Memory B cell (primary cell): ENCODE measurements around the gene SOX10.
"Not testable (repeated sequence)": the region's sequence is repeated elsewhere in the genome, so short reads cannot be mapped to it uniquely, and the experiment has no call there.

ENCODE experiments used
- ATAC-seq: fragments of 150-1000 bp; cut with Tn5 transposase; 2 replicates; pipeline ENCODE4 v1.10.0; 2021; ENCODE audit warnings: low read depth, mild to moderate bottlenecking, moderate library complexity
- DNase-seq, 2 donors: peaks; one replicate each; pipeline ENCODE4 v3.0.0; 2022; ENCODE audit warnings: low spot score in 2 of 2
- H3K27ac Mint-ChIP-seq: one replicate; pipeline ENCODE4 v1.8.0; 2022; ENCODE audit warnings: mild to moderate bottlenecking, moderate library complexity, mixed read lengths
- H3K27me3 Mint-ChIP-seq: one replicate; pipeline ENCODE4 v1.8.0; 2022; ENCODE audit warnings: mixed read lengths
- H3K36me3 Mint-ChIP-seq: one replicate; pipeline ENCODE4 v1.8.0; 2022; ENCODE audit warnings: mild to moderate bottlenecking, mixed read lengths
- H3K4me1 Mint-ChIP-seq: one replicate; pipeline ENCODE4 v1.8.0; 2022; ENCODE audit warnings: mixed read lengths
- H3K4me3 Mint-ChIP-seq: one replicate; pipeline ENCODE4 v1.8.0; 2022; ENCODE audit warnings: mild to moderate bottlenecking, moderate library complexity, mixed read lengths
- H3K9me3 Mint-ChIP-seq: one replicate; pipeline ENCODE4 v1.8.0; 2022; ENCODE audit warnings: mixed read lengths

SOX10 gene

GRCh38 chr22:37947142-37947795, 37.1 kb downstream of the SOX10 start:
- not testable (repeated sequence) for H3K4me1 Mint-ChIP-seq

GRCh38 chr22:37944423-37944822, 39.9 kb downstream of the SOX10 start:
- not testable (repeated sequence) for H3K36me3 Mint-ChIP-seq, H3K27ac Mint-ChIP-seq, H3K9me3 Mint-ChIP-seq, H3K4me3 Mint-ChIP-seq, ATAC-seq, DNase-seq, H3K4me1 Mint-ChIP-seq, H3K27me3 Mint-ChIP-seq

More at GRCh38 chr22:37947142-37947795, 37.1 kb downstream of the SOX10 start:
- not testable (repeated sequence) for ATAC-seq, DNase-seq, H3K36me3 Mint-ChIP-seq, H3K27me3 Mint-ChIP-seq, H3K27ac Mint-ChIP-seq, H3K9me3 Mint-ChIP-seq, H3K4me3 Mint-ChIP-seq

- Mint-ChIP-seq H3K27ac (no peak overlapping the region), H3K9me3 (no peaks in the 10 kb centered on the region), H3K4me3 (no peak overlapping the region), H3K27me3 (no peaks in the 10 kb centered on the region), H3K36me3 (peaks cover 8% of the 10 kb centered on the region), H3K4me1 (no peaks in the 10 kb centered on the region)
- ATAC-seq: no peak
- no peak for DNase-seq
Observed at GRCh38 chr22:37943825-37944198, 40.5 kb downstream of the SOX10 start.

GRCh38 chr22:37943136-37943824, 41.1 kb downstream of the SOX10 start:
- peaks cover 8% of the 10 kb centered on the region for H3K36me3 Mint-ChIP-seq
- H3K27me3 Mint-ChIP-seq: no peaks in the 10 kb centered on the region
- ATAC-seq (no peak), DNase-seq (no peak)
- no peaks in the 10 kb centered on the region for H3K9me3 Mint-ChIP-seq
- H3K4me3 Mint-ChIP-seq: no peak overlapping the region
- no peaks in the 10 kb centered on the region for H3K4me1 Mint-ChIP-seq
- H3K27ac Mint-ChIP-seq: no peak overlapping the region

GRCh38 chr22:37942133-37942532, 42.2 kb downstream of the SOX10 start:
- ATAC-seq (no peak), DNase-seq (no peak)
- Mint-ChIP-seq H3K4me3 (no peak overlapping the region), H3K4me1 (no peaks in the 10 kb centered on the region), H3K27me3 (no peaks in the 10 kb centered on the region), H3K9me3 (no peaks in the 10 kb centered on the region), H3K27ac (peak overlapping the region; percentile 54), H3K36me3 (peaks cover 14% of the 10 kb centered on the region)

- DNase-seq: no peak
- Mint-ChIP-seq H3K4me3 (no peak overlapping the region), H3K27me3 (no peaks in the 10 kb centered on the region), H3K9me3 (no peaks in the 10 kb centered on the region), H3K4me1 (no peaks in the 10 kb centered on the region), H3K36me3 (peaks cover 17% of the 10 kb centered on the region), H3K27ac (no peak overlapping the region)
- no peak for ATAC-seq
Observed at GRCh38 chr22:37940698-37941376, 43.5 kb downstream of the SOX10 start.

GRCh38 chr22:37933711-37934376, 50.5 kb downstream of the SOX10 start:
- H3K4me1 Mint-ChIP-seq: peaks cover 12% of the 10 kb centered on the region
- ATAC-seq: peak; percentile 99
- H3K9me3 Mint-ChIP-seq: no peaks in the 10 kb centered on the region
- H3K4me3 Mint-ChIP-seq: no peak overlapping the region
- H3K27ac Mint-ChIP-seq: no peak overlapping the region
- peak; percentile 69 to 83 for DNase-seq
- peaks cover 14% of the 10 kb centered on the region for H3K36me3 Mint-ChIP-seq
- no peaks in the 10 kb centered on the region for H3K27me3 Mint-ChIP-seq

GRCh38 chr22:37932821-37933578, 51.4 kb downstream of the SOX10 start:
- ATAC-seq: no peak
- Mint-ChIP-seq H3K4me1 (peaks cover 15% of the 10 kb centered on the region), H3K9me3 (no peaks in the 10 kb centered on the region), H3K27me3 (no peaks in the 10 kb centered on the region), H3K27ac (no peak overlapping the region), H3K4me3 (no peak overlapping the region), H3K36me3 (peaks cover 18% of the 10 kb centered on the region)
- DNase-seq: no peak

GRCh38 chr22:37932401-37932800, 52.0 kb downstream of the SOX10 start:
- Mint-ChIP-seq H3K4me3 (no peak overlapping the region), H3K36me3 (peaks cover 13% of the 10 kb centered on the region), H3K27ac (no peak overlapping the region), H3K27me3 (no peaks in the 10 kb centered on the region), H3K4me1 (peaks cover 15% of the 10 kb centered on the region), H3K9me3 (no peaks in the 10 kb centered on the region)
- DNase-seq (no peak), ATAC-seq (no peak)

- ATAC-seq (no peak), DNase-seq (no peak)
- Mint-ChIP-seq H3K36me3 (peaks cover 13% of the 10 kb centered on the region), H3K27ac (peak overlapping the region; percentile 17), H3K9me3 (no peaks in the 10 kb centered on the region), H3K4me1 (peaks cover 15% of the 10 kb centered on the region), H3K4me3 (no peak overlapping the region), H3K27me3 (no peaks in the 10 kb centered on the region)
Observed at GRCh38 chr22:37931893-37932389, 52.4 kb downstream of the SOX10 start.

- H3K27me3 Mint-ChIP-seq: no peaks in the 10 kb centered on the region
- peaks cover 15% of the 10 kb centered on the region for H3K4me1 Mint-ChIP-seq
- DNase-seq (no peak), ATAC-seq (no peak)
- peaks cover 9% of the 10 kb centered on the region for H3K36me3 Mint-ChIP-seq
- no peak overlapping the region for H3K4me3 Mint-ChIP-seq
- no peaks in the 10 kb centered on the region for H3K9me3 Mint-ChIP-seq
- H3K27ac Mint-ChIP-seq: no peak overlapping the region
Observed at GRCh38 chr22:37930952-37931440, 53.4 kb downstream of the SOX10 start.

GRCh38 chr22:37930270-37930951, 53.9 kb downstream of the SOX10 start:
- no peaks in the 10 kb centered on the region for H3K9me3 Mint-ChIP-seq
- H3K4me3 Mint-ChIP-seq: no peak overlapping the region
- H3K36me3 Mint-ChIP-seq: peaks cover 9% of the 10 kb centered on the region
- peaks cover 15% of the 10 kb centered on the region for H3K4me1 Mint-ChIP-seq
- DNase-seq (no peak), ATAC-seq (no peak)
- H3K27ac Mint-ChIP-seq: no peak overlapping the region
- no peaks in the 10 kb centered on the region for H3K27me3 Mint-ChIP-seq

GRCh38 chr22:37929390-37929789, 55.0 kb downstream of the SOX10 start:
- no peaks in the 10 kb centered on the region for H3K9me3 Mint-ChIP-seq
- ATAC-seq (no peak), DNase-seq (no peak)
- H3K27ac Mint-ChIP-seq: no peak overlapping the region
- peaks cover 15% of the 10 kb centered on the region for H3K4me1 Mint-ChIP-seq
- H3K27me3 Mint-ChIP-seq: no peaks in the 10 kb centered on the region
- H3K36me3 Mint-ChIP-seq: peaks cover 9% of the 10 kb centered on the region
- H3K4me3 Mint-ChIP-seq: no peak overlapping the region
